ENCODE measurements around the gene THADA.

- no peak for TF ChIP-seq EZH2phosphoT487 (IDR thresholded peaks at IDR 0.05; ENCODE audit: borderline replicate concordance, low read depth, low read length)
- TF ChIP-seq CTCF (conservative IDR thresholded peaks at IDR 0.05; ENCODE audit: low read length), result no peak
Observed at GRCh38 chr2:43475922-43476321, 119.9 kb downstream of the THADA start.

Measured in OCI-LY7 (cell line).